IPS DF 4.7 (cell line): ENCODE data around the gene GAMT.

Experiments
- DNase-seq: peaks from one replicate; pipeline ENCODE4 v3.0.0-alpha.2; 2013; ENCODE audit warnings: low spot score; ENCODE audit errors: extremely low read depth

GAMT gene

DNA sequence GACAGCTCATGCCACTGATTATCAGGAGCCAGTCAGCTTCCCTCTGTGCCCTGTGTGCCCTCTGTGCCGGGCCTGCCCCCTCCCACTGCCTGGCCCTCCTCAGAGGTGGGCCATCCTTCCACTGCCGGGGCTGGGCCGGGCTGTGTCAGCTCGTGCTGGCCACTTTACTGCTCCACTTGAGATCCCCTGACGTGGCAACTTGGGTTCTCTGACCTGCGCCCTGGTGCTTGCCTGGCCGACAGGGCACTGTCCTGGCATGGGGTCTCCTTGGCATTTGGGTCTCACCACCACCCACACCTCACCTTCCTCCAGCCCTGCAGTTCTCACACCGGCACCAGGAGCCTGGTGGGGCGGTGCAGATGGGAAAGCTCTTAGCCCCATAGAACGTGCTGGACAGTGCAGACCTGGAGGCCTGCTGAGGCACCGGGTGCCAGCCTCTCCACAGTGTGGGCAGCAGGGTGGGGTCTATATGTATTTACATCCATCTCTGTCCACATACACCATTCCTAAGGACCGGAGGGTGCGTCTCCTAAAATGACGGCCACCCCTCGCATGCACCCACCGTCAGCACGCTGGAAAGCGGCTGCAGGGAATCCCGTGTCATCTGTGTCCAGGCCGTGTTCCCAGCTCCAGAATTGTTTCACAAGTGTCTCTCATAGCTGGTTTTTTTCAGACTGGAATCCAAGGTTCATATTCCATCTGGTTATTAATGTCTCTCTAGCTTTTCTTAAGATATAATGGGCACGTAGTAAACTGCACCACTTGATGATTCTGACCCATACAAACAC, 17.8 kb upstream of the GAMT start:
- DNase-seq = no peak

DNA sequence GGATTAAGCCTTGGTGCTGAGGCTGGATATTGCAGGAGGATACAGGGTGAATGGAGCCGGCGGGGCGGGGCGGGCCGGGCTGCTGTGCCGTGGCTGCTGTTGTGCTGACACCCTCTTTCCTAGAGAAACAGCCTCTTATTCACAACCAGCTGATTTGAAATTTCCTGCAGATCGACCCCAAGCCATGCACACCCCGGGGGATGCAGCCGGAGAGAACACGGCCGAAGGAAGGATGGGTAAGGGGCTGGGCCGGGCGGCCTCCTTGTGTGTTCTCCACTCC, 17.1 kb upstream of the GAMT start:
- DNase-seq = no peak

DNA sequence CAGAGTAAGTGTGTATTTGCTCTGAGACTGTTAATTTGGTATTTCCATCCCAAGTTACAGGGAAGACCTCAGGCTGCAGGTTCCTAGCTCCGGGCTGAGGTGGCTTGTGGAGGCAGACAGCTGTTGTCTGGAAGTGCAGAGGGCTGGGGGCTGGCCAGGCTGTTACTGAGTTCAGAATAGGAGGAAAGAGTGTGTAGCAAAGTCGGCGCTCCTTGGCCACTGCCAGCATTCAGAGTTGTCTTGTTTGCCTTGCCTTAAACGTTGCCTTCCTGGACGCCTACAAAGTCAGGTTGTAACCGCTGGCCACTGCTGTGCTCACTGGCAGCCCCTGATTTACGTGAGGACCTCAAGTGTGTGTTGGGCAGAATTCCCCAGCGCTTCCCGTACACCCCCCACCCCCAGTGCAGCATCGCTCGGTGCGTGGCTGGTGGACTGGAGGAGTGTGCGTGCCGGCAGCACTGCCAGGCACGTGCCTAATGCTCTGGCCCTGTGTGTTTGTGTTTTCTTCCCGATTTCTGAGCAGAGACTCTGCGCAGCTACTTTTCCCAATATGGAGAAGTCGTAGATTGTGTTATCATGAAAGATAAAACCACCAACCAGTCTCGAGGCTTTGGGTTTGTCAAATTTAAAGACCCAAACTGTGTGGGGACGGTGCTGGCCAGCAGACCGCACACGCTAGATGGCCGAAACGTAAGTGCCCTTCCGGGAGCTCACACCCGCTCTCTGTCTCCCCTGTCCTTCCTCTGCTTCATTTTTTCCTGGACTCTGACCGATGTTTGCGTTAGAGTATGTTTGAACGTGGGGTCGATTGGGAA, 16.5 kb upstream of the GAMT start:
- no peak for DNase-seq

DNA sequence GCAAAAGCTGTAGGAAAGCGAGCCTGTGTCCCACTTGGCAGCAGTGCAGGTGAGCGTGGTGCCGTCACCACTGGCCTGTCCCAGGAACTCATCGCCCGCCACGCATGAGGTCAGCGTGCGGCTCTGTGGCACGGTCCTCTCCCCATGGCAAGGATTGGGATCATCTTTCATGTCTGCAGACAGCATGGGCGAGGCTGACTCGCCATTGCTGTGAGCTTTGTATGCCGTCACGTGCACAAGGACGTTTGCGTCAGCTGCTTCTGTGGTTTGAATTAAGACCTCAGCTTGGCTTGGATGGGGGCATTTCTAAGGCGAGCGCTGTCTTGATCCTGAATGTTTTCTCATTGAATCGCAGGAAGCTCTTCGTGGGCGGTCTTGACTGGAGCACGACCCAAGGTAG, 15.8 kb upstream of the GAMT start:
- no peak for DNase-seq

DNA sequence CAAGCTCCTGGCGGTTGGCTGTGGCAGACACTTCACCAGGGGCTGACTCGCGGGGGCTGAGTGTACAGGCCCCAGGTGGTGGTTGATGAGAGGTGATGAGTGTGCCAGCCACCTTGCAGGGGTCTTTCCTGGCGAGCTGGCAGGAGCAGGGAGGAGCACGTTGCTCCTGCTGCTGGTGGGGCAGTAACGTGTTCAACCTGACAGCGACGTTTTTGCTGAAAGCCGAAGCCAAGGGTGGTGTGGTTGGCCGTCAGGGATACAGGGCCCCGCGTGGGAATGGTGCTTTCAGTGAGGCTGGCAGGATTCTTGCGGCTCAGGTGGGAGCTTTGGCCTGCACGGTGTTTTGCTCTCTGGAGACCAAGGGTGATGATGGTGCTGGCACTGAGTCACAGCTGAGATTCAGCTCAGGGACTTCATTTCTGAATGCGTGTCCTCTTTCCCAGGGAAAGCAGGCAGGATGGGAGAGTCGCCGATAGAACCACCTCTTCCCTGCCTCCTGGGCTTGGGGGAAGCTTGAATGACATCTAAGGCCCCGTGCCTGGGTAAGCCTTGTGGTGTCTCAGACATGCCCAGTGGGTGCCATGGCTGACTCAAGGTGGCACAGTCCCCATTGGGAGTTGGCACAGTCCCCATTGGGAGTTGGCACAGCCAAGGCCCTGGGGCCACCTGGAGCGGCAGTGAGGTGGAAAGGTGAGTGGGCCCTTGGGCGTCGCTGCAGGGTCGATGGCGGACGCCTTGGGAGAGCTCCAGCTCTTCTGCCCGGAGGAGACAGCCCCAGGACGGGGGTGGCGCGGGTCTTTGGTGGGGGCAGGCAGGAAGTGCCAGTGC, 14.9 kb upstream of the GAMT start:
- DNase-seq = no peak

DNA sequence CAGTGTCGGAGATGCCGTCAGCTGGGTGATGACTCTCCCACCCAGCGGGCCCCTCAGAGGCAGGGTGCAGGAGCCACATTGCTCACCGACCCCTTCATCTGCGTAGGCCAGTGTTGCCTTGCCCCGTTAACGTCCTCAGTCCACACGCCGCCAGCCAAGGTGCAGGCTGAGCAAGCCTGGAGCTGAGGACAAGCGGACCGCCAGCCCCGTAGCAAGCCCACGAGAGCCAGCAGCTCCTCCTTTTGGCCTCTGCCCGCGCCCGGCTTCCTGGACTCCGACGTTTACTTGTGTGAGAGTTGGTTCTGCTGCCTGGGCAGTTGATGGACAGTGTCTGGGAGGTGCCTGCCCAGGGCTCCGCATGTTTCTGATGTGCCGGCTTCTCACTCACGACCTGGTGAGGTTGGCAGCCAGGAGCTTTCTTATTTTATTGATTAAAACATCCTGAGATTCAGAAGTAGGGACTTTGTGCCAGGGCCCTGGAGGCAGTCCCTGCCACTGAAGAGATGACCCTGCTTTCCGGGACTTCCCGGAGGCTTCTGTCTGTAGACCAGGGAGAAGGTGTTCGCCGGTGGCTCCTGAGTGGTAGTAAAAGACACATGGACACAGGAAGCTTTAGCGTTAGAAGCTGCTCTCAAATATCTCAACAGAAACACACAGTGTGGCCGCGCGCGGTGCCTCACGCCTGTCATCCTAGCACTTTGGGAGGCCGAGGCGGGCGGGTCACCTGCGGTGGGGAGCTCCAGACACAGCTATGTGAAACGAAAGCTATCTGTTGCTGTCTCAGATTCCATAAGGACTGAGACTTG, 11.9 kb upstream of the GAMT start:
- no peak for DNase-seq

DNA sequence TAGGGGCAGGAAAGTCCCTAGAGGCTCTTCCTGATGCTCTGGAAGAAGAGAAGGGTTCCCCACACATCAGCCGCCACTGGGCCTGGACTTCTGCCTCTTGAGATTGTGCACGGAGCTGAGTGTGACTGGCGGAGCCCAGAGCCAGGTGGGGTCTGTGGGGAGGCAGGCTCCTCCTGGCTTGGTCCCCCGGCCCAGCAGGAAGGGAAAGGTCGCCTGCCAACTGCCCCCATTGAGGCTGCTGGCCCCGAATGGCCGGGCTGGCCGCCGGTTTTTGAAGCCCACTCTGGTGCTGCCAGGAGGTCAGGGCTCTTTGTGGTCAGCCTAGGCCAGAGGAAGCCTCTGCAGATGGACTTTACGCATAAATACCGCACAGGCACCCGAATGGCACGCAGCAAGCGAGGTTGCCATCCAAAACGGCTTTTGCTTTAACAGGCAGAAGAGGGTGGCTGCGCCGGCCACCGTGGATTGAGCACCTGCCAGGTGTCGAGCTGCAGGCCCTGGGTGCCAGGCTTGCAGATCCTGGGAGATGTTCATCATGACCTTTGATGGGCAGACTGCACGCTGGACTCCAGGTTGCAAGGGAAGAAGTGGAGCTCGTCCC, 11.1 kb upstream of the GAMT start:
- no peak for DNase-seq

DNA sequence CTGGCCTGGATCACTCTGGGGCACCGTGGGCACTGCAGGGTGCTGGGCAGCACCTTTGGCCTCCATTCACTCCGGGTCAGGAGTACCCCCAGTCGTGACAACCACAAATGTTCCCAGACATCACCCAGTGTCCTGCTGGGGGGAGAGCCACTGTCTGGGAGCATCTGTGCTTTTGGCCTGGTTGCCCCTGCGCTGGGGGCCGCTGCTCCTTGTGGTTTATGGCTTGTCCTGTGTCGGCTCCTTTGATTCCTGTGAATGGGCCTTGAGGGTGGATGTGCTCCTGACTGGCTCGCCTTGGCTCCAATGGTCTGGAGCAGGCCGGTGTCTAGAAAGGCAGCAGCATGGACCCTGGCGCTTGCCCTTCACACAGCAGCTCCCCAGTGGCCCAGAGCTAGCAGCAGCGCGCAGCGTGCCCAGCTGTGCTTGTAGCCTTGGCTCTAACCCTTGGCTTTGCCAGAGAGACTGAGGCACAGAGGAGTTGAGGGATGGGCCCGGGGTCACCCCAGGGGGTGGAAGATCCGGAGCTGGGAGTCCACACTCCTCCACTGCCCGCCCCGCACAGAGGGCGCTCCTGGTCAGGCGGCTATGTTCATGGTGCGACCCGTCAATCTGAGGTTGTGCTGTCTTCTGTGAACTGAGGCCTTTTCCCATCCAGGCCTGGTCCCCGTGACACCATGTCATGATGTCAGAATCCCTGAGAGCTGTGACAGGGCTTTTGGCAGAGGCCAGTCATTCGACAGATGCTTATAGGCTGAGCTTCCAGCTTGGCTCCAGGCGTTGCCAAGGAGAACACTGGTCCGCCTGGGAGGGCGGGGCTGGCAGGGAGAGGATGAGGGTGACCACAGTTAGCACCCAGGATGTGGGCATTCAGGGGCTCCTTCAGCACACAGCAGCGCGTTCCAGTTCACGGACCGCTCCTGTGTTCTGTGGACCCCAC, 10.2 kb upstream of the GAMT start:
- DNase-seq = no peak

DNA sequence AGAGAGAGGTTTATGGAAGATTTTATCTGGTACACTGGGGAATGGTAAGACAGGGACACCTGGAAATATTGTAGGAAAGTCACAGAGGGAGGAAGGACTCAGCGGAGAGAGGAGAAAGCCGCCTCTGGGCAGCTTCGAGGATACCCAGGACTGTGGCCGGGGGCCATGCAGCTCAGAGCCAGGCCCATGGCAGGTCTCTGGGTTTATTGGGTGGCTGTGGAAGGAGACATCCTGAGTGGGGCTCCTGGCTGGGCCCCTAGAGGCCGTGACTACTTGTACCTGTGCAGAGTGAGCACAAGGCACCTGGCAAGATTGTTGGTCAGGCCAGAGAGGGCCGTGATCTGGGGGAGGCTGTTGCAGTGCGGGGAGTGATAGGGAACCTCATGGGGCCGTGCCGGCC, 9.4 kb upstream of the GAMT start:
- no peak for DNase-seq

DNA sequence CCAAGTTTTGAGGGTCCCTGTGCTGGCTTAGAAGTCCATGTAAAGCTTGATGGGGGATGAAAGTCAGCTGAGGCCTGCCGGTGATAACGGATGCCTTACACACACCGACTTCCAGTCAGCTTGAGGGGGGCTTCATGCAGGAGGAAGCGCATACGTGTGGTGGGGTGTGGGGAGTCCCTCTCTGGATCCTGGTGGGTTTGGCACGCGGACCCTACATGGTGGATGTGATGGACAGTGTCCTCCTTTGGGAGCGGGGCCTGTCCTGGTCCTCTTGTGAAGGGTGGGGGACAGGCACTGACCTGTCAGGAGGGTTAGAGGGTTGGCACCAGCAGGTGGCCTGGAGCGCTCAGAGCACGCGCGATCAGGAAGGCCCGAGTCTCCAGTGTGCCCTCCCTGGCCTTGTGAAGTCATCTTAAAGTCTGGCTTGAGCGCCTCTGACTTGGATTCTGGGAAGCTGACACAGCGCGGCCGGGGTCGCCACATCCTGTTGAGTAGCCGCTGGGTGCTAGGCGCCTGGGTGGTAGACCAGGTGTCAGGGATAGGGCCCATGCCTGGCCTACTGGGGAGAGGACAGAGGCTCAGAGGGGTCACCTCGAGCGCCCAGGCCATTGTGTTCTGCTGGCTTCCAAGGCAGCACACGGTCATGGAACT, 8.9 kb upstream of the GAMT start:
- no peak for DNase-seq

DNA sequence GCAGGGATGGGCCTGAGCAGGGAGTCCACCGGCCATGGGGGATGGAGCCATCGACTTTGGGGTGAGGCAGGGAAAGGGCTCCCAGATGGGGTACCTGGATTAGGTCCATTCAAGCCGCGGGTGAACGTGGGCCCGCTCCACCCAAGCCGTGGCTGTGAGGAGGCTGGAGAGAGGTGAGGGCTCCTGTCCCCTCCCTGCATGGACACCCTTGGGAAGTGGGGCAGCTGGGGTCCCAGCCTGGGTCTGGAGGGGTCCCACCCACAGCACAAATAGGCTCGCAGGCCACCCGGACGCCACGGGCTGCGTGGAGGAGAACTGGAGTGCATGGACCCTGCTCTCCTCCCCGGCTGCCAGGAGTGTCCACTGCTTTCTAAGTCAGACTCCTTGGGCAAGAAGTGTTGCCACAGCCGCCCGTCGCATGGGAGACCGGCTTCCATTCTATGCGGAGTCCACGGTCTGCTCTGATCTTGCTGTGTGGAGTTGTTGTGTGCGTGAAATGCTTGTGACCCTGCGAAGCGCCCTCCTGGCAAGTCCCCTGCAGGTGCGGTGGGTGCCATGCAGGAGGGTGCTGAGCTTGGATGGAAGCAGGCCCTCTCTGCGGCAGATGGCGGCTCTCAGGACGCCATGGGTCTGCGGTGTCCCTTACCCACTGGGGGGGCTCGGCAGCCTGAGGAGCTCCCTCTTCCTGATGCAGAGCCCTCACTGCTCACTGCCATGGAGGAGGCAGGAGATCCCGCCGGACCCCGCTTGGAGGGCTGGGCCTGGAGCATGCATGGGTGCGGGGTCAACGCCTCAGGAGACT, 8.1 kb upstream of the GAMT start:
- no peak for DNase-seq

DNA sequence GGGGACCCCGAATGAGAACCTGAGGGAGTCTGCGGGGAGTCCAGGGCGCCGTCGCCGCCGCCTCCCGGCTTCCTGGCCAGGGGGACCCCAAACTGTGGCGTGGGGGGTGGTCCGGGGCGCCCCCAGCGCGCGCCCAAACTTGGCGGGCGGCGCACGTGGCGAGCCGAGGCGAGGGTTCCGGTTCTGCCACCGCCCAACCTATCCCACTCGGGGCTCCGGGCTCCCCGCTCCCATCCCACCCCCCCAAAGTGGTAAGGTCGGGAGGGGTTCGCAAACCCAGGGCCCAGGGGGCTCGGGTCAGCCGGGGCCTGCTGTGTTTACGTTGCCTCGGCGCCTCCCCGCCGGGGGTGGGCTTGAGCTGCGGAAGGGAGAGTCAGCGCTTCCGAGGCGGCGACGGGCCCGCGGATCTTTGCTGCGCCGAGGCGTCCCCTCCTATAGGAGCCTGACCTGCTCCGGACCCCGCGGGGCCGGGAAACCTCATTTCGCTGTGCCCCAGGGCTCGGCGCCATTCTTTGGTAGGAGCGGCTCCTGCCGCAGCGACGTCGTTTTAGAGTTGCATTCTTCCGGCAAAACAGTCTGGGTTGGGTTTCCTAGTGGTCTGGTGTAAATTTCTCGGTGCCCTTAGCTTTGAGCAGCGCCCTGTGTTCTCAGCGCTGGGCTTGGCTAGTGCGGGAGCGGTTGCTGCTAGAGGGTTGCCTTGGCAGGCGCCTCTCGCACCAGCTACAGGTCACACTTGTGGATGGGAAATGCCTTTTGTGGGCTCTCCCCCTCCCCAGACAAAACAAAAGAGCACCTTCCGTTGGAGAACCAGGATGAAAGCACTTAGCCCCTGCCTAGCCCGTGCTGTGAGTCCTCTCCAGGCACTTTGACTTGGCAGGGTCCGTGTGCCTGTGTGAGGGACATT, 7.2 kb upstream of the GAMT start:
- DNase-seq = no peak

DNA sequence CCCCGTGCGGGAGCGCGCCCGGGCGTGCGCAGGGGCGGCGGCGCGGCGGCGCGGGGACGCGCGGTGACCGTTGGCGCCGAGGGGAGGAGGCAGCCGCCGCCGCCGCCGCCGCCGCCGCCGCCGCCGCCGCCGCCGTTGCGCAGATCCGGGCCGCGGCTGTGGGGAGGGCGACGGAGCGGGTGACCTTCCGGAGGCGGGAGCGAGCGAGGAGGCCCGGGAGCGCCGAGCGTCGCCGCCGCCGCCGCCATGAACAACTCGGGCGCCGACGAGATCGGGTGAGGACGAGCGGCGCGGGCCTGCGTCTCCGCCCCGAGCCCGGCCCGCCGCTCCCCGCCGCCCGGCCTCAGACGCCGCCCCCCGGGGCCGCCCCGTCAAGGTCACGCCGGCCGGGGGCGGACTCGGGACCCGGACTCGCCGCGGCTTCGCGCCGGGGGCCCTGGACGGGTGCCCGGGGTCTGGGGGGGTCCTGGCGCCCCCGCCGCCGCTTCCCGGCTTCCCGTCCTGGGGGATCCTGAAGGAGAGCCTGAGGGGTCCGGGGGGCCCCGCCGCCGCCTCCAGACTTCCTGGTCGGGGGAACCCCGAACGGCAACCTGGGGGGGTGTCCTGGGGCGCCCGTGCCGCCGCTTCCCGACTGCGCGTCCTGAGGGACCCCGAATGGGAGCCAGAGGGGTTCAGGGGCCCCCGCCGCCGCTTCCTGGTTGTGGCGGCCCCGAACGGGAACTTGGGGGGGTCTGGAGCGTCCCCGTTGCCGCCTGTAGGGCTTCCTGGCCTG, 6.4 kb upstream of the GAMT start, which contains the start of gene DAZAP1:
DAZAP1 (plus strand) TSS at position 59 of the 772 bp plus-strand sequence; CDS start at position 247, 188 bp downstream.
- DNase-seq = no peak

DNA sequence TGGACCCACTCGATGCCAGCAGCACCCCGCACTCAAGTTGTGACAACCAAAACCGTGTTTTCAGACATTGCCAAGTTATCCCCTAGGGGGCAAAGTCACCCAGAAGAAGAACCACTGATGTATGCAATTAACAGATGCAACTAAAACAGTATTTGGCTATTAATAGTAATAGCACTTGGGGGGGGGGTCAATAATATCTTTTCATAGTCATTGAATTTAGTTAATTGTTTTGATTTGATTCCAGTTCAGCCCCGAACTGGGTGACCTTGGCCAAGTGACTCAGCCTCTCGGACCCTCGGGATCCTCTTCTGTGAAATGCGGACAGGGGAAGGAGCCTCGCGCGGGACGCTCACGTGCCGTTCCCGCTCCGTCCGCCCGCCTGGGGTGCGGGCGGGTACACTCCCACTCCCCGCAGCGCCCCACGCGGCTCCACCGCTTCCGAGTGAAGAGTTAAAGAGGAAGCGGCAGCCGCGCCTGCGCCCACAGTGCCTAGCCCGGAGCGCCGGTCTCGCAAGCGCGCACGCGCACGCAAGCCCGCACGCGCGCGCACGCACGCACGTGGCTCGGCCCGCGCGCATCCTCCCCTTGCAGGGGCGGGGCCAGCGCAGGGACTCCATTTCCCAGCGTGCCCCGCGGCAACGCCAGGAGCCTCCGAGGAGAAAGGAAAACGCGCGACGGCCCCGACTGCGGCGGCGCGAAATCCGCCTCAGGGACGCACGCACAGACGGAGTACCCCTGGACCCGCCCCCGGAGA, 5.6 kb upstream of the GAMT start:
- DNase-seq = no peak

DNA sequence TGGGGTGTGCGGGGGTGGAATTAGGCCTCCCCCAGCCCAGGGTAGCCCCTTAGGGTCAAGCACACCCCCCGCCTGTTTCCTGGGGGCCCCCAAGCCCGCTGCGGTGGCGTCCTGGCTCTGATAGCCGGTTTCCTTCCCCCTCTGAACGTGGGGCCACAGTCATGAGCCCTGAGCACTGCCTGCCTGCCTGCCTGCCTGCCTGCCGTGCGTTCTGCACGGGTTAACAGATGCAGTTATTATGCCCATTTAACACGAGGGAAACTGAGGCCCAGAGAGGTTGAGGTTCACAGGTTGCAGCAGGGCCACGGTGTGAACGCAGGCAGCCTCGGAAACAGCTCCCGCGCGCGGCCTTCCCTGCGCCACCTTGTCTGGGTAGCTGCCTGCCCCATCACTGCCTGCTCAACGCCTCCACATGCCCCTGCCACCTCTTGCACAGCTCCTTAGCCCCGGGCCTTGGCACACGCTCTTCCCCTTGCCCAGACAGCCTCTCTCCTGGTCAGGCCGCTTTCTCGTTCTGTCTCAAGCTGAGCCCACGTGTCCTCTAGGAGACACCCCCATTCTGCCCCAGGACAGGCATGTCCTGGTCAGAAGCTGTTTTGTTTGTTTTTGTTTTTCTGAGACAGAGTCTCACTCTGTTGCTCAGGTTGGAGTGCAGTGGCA, 1.2 kb upstream of the GAMT start:
- DNase-seq = no peak
